A673 (cell line): Measurements from ENCODE around the gene THOC1.

Experiments
- CTCF ChIP-seq: fragments of 300-800, 200-600 bp; sonication (generic); conservative IDR thresholded peaks from 2 replicates; pipeline ENCODE4 v1.5.1; 2017; ENCODE audit warnings: low read depth, mild to moderate bottlenecking, antibody characterized with exemption, low read length, moderate library complexity, mixed read lengths
- EZH2 ChIP-seq: fragments of 200-600 bp; sonication (generic); IDR thresholded peaks from 2 replicates; pipeline ENCODE4 v1.6.1; 2017; ENCODE audit warnings: borderline replicate concordance, low read depth, mild to moderate bottlenecking, mixed read lengths, antibody characterized with exemption, low read length; ENCODE audit not compliant: poor library complexity, severe bottlenecking

GRCh38 chr18:183769-184168, 84.1 kb downstream of the THOC1 start:
- TF ChIP-seq CTCF (no peak), EZH2 (no peak)
